ENCODE data around the gene FXN.

GRCh38 chr9:69083321-69083720 is 47.8 kb downstream of the FXN start:
- TF ChIP-seq, protein P1, sequence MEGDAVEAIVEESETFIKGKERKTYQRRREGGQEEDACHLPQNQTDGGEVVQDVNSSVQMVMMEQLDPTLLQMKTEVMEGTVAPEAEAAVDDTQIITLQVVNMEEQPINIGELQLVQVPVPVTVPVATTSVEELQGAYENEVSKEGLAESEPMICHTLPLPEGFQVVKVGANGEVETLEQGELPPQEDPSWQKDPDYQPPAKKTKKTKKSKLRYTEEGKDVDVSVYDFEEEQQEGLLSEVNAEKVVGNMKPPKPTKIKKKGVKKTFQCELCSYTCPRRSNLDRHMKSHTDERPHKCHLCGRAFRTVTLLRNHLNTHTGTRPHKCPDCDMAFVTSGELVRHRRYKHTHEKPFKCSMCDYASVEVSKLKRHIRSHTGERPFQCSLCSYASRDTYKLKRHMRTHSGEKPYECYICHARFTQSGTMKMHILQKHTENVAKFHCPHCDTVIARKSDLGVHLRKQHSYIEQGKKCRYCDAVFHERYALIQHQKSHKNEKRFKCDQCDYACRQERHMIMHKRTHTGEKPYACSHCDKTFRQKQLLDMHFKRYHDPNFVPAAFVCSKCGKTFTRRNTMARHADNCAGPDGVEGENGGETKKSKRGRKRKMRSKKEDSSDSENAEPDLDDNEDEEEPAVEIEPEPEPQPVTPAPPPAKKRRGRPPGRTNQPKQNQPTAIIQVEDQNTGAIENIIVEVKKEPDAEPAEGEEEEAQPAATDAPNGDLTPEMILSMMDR (IDR thresholded peaks at IDR 0.05), result no peak
- TF ChIP-seq POLR2A (IDR thresholded peaks at IDR 0.05) (no peak), EP300 (IDR thresholded peaks at IDR 0.05) (no peak)
